Hematopoietic multipotent progenitor cell treated with erythropoietin and hydrocortisone succinate and interleukin-3 and kit ligand, for 17 days (in vitro differentiated cells): ENCODE results near the gene FBXW12.

Source experiments
- DNase-seq: peaks from one replicate; pipeline ENCODE4 v3.0.0-alpha.2; 2015; ENCODE audit warnings: low spot score

Gene FBXW12

GRCh38 chr3:48422681-48423080 lies 50.7 kb downstream of the FBXW12 start:
- DNase-seq: no peak

GRCh38 chr3:48423241-48423882 lies 51.3 kb downstream of the FBXW12 start:
- DNase-seq: no peak

GRCh38 chr3:48423883-48424695 lies 52.1 kb downstream of the FBXW12 start:
- DNase-seq: no peak

GRCh38 chr3:48425281-48425812 lies 53.3 kb downstream of the FBXW12 start:
- DNase-seq: no peak

- DNase-seq: no peak
These were observed 54.4 kb downstream of the FBXW12 start for GRCh38 chr3:48426401-48426909.

- no peak for DNase-seq
These were observed 55.1 kb downstream of the FBXW12 start for GRCh38 chr3:48426944-48427629.

GRCh38 chr3:48427630-48427962 lies 55.6 kb downstream of the FBXW12 start:
- no peak for DNase-seq

GRCh38 chr3:48428088-48428571 lies 56.1 kb downstream of the FBXW12 start:
- DNase-seq: no peak

GRCh38 chr3:48428572-48429316 lies 56.7 kb downstream of the FBXW12 start:
- no peak for DNase-seq

GRCh38 chr3:48429317-48429959 lies 57.4 kb downstream of the FBXW12 start:
- DNase-seq: no peak

GRCh38 chr3:48429960-48430707 lies 58.1 kb downstream of the FBXW12 start, which contains the start of gene PLXNB1:
Gene PLXNB1 (minus strand): TSS chr3:48430086. CDS start chr3:48424611, 5,475 bp downstream.
- DNase-seq: no peak

- DNase-seq: no peak
These were observed 58.7 kb downstream of the FBXW12 start for GRCh38 chr3:48430708-48431101.

GRCh38 chr3:48431224-48432029 lies 59.4 kb downstream of the FBXW12 start:
- no peak for DNase-seq

GRCh38 chr3:48432411-48433371 lies 60.7 kb downstream of the FBXW12 start:
- DNase-seq: no peak

GRCh38 chr3:48433472-48434118 lies 61.6 kb downstream of the FBXW12 start:
- no peak for DNase-seq

GRCh38 chr3:48434591-48435222 lies 62.7 kb downstream of the FBXW12 start:
- peak; percentile 41 for DNase-seq

- no peak for DNase-seq
These were observed 63.2 kb downstream of the FBXW12 start for GRCh38 chr3:48435223-48435595.
